H1 (cell line): ENCODE data around the gene LRBA. TPM values are rescaled to one million over a fixed set of nuclear protein-coding genes. Genes with fewer than 3 reads are reported as not detected.

Experiments
- CTCF ChIA-PET: fragments of 300-600 bp; sonication (Branson Sonifier 250); formaldehyde crosslinking; loops from one replicate; lab custom pipeline; 2021; ENCODE audit not compliant: partially characterized antibody; lab: Charles Lee
- POLR2A ChIA-PET: fragments of 300-600 bp; sonication (Branson Sonifier 250); formaldehyde crosslinking; loops from one replicate; lab custom pipeline; 2021; ENCODE audit warnings: inconsistent platforms; ENCODE audit not compliant: partially characterized antibody; lab: Charles Lee
- DNase-seq, 2 experiments: peaks; one replicate each; pipeline versions ENCODE4 v3.0.0 to v3.0.0-alpha.2; 2010 to 2022; ENCODE audit warnings: low spot score in 2 of 2, low read depth in 1 of 2, mixed read lengths in 1 of 2
- FAIRE-seq: peaks from 2 replicates; lab custom pipeline; 2011; peaks lifted over from hg19 to GRCh38; lab: Jason Lieb, UNC
- H2AFZ ChIP-seq: 2 replicates; pipeline ENCODE4 v1.8.1; 2012; ENCODE audit warnings: low read length, inconsistent platforms
- H2AK5ac ChIP-seq: 2 replicates; pipeline ENCODE4 v1.6.1; 2013; ENCODE audit warnings: low read depth, low read length
- H2BK120ac ChIP-seq: replicated peaks from 2 replicates; pipeline ENCODE3; 2013; ENCODE audit warnings: low read depth, low read length, inconsistent platforms
- H2BK12ac ChIP-seq: 2 replicates; pipeline ENCODE4 v1.6.1; 2013; ENCODE audit warnings: low read depth, low read length
- H2BK15ac ChIP-seq: 2 replicates; pipeline ENCODE4 v1.6.1; 2013; ENCODE audit warnings: low read length
- H2BK20ac ChIP-seq: 2 replicates; pipeline ENCODE4 v1.6.1; 2013; ENCODE audit warnings: low read length
- H2BK5ac ChIP-seq: 2 replicates; pipeline ENCODE4 v1.6.1; 2013; ENCODE audit warnings: low read depth, low read length
- H3K14ac ChIP-seq: 2 replicates; pipeline ENCODE4 v1.6.1; 2013; ENCODE audit warnings: inconsistent platforms; ENCODE audit not compliant: insufficient read length
- H3K18ac ChIP-seq: 2 replicates; pipeline ENCODE4 v1.6.1; 2013; ENCODE audit warnings: low read length; ENCODE audit errors: extremely low read depth
- H3K23ac ChIP-seq: 2 replicates; pipeline ENCODE4 v1.6.1; 2013; ENCODE audit warnings: inconsistent platforms; ENCODE audit not compliant: insufficient read length
- H3K23me2 ChIP-seq: 2 replicates; pipeline ENCODE4 v1.6.1; 2013; ENCODE audit warnings: low read depth, low read length
- H3K27ac ChIP-seq: 2 replicates; pipeline ENCODE4 v1.6.1; 2011; ENCODE audit warnings: low read depth, low read length, inconsistent platforms
- H3K27me3 ChIP-seq, 4 experiments: replicated peaks in 1 of 4; 1 replicate in 1 of 4; 2 replicates in 3 of 4; pipeline versions ENCODE4 v1.6.1 to v1.8.1; 2011 to 2013; ENCODE audit warnings: low read length in 3 of 4, mild to moderate bottlenecking in 3 of 4, inconsistent platforms in 2 of 4, mixed read lengths in 2 of 4, moderate library complexity in 1 of 4; ENCODE audit not compliant: control insufficient read depth in 3 of 4, insufficient read depth in 3 of 4; ENCODE audit errors: extremely low read depth in 1 of 4
- H3K36me3 ChIP-seq, 4 experiments: 2 replicates each; pipeline versions ENCODE4 v1.6.1 to v1.8.1; 2011 to 2013; ENCODE audit warnings: mild to moderate bottlenecking in 4 of 4, low read length in 3 of 4, moderate library complexity in 2 of 4, control low read depth in 1 of 4, inconsistent platforms in 1 of 4; ENCODE audit not compliant: insufficient read depth in 4 of 4, control insufficient read depth in 2 of 4
- H3K4ac ChIP-seq: replicated peaks from 2 replicates; pipeline ENCODE3; 2013; ENCODE audit warnings: low read length, low read depth, mixed read lengths, inconsistent platforms; ENCODE audit not compliant: insufficient read length
- H3K4me1 ChIP-seq, 4 experiments: replicated peaks in 1 of 4; 1 replicate in 1 of 4; 2 replicates in 3 of 4; pipeline versions ENCODE4 v1.6.1 to v1.8.1; 2011 to 2013; ENCODE audit warnings: low read length in 3 of 4, inconsistent platforms in 2 of 4, mixed read lengths in 1 of 4; ENCODE audit not compliant: insufficient read depth in 4 of 4, control insufficient read depth in 3 of 4
- H3K4me2 ChIP-seq, 2 experiments: 2 replicates each; pipeline versions ENCODE4 v1.6.1 to v1.8.1; 2011 to 2013; ENCODE audit warnings: low read depth in 2 of 2, low read length in 2 of 2, control low read depth in 1 of 2, inconsistent platforms in 1 of 2, mild to moderate bottlenecking in 1 of 2; ENCODE audit not compliant: insufficient read depth in 1 of 2
- H3K4me3 ChIP-seq, 4 experiments: fragments of 200-600, 300-600 bp in 1 of 4; sonication (generic), shearing (Covaris generic), sonication (Bioruptor Twin) in 1 of 4; 2 replicates each; pipeline versions ENCODE4 v1.5.1 to v1.8.1; 2011 to 2016; ENCODE audit warnings: low read length in 4 of 4, low read depth in 3 of 4, control low read depth in 2 of 4, inconsistent platforms in 2 of 4, mild to moderate bottlenecking in 2 of 4, mixed read lengths in 1 of 4, moderate library complexity in 1 of 4; ENCODE audit not compliant: insufficient read depth in 2 of 4; ENCODE audit errors: extremely low read depth in 1 of 4
- H3K56ac ChIP-seq: replicated peaks from 2 replicates; pipeline ENCODE3; 2013; ENCODE audit warnings: low read depth, mild to moderate bottlenecking, mixed read lengths, low read length, inconsistent platforms; ENCODE audit not compliant: insufficient read length
- H3K79me1 ChIP-seq: 2 replicates; pipeline ENCODE4 v1.6.1; 2013; ENCODE audit warnings: low read depth, low read length, control low read depth
- H3K79me2 ChIP-seq, 2 experiments: 2 replicates each; pipeline versions ENCODE4 v1.6.1 to v1.8.1; 2012 to 2013; ENCODE audit warnings: low read length in 2 of 2, mild to moderate bottlenecking in 2 of 2, inconsistent platforms in 1 of 2; ENCODE audit not compliant: insufficient read depth in 2 of 2, control insufficient read depth in 1 of 2
- H3K9ac ChIP-seq, 4 experiments: replicated peaks in 1 of 4; 1 replicate in 1 of 4; 2 replicates in 3 of 4; pipeline versions ENCODE4 v1.6.1 to v1.8.1; 2011 to 2013; ENCODE audit warnings: low read depth in 3 of 4, low read length in 3 of 4, control low read depth in 2 of 4, mild to moderate bottlenecking in 2 of 4, moderate library complexity in 2 of 4, inconsistent platforms in 1 of 4; ENCODE audit errors: extremely low read depth in 1 of 4
- H3K9me3 ChIP-seq, 2 experiments: 2 replicates each; pipeline versions ENCODE4 v1.6.1 to v1.8.1; 2012 to 2013; ENCODE audit warnings: mild to moderate bottlenecking in 2 of 2, moderate library complexity in 2 of 2, control low read depth in 1 of 2, inconsistent platforms in 1 of 2, low read depth in 1 of 2, low read length in 1 of 2, mixed read lengths in 1 of 2; ENCODE audit not compliant: insufficient read depth in 2 of 2
- H4K20me1 ChIP-seq, 2 experiments: replicated peaks in 1 of 2; 2 replicates each; pipeline versions ENCODE3 to v1.8.1; 2011 to 2013; ENCODE audit warnings: inconsistent platforms in 2 of 2, low read length in 2 of 2, mild to moderate bottlenecking in 1 of 2; ENCODE audit not compliant: insufficient read depth in 2 of 2, control insufficient read depth in 1 of 2
- H4K5ac ChIP-seq: 2 replicates; pipeline ENCODE4 v1.6.1; 2013; ENCODE audit warnings: low read length, low read depth, mixed read lengths, inconsistent platforms; ENCODE audit not compliant: insufficient read length
- H4K8ac ChIP-seq: 2 replicates; pipeline ENCODE4 v1.8.0; 2013; ENCODE audit warnings: mild to moderate bottlenecking, moderate library complexity, low read length, inconsistent platforms; ENCODE audit not compliant: insufficient read depth; ENCODE audit errors: extremely low read depth
- H4K91ac ChIP-seq: replicated peaks from 2 replicates; pipeline ENCODE3; 2013; ENCODE audit warnings: low read length, mixed read lengths, inconsistent platforms; ENCODE audit not compliant: insufficient read length
- JUND ChIP-seq: IDR thresholded peaks from 2 replicates; pipeline ENCODE4 v1.6.1; 2011; ENCODE audit warnings: mild to moderate bottlenecking, improper control_type of control experiment, low read length
- SP2 ChIP-seq: IDR thresholded peaks from 2 replicates; pipeline ENCODE4 v1.6.1; 2012; ENCODE audit warnings: mild to moderate bottlenecking, low read length, inconsistent platforms
- WGBS, 2 experiments: shearing (Covaris generic) in 1 of 2; methylation state at CpG; one replicate each; pipeline versions ENCODE4 v1.1.6 to v1.1.7; 2013 to 2015; ENCODE audit warnings: low lambda C conversion rate in 2 of 2, mixed read lengths in 2 of 2, inconsistent platforms in 1 of 2, low coverage in 1 of 2, missing lambda C conversion rate in 1 of 2; ENCODE audit not compliant: insufficient replicate concordance in 2 of 2, insufficient coverage in 1 of 2, insufficient read length in 1 of 2; ENCODE audit errors: extremely low coverage in 1 of 2, missing lambda C conversion rate in 1 of 2; 5-methylcytosine and 5-hydroxymethylcytosine counted together
- polyA plus RNA-seq, 7 experiments: library from polyadenylated mRNA; depleted of rRNA in 3 of 7; stranded (reverse) in 5 of 7; unstranded in 2 of 7; fragments of >200 nt in 5 of 7; fragments of 200-250 nt in 2 of 7; gene quantifications; 1 replicate in 5 of 7; 2 replicates in 1 of 7; 4 replicates in 1 of 7; pipeline versions ENCODE4 v1.2.1 to v1.2.3, GENCODE V29; 2011 to 2013; ENCODE audit warnings: missing spikeins in 2 of 7, mixed read lengths in 2 of 7
- total RNA-seq: library from RNA; stranded (reverse); fragmentation: NEBNext Ultra II Directional; extraction: Animal tissue kit (Norgen Biotek cat#: 25700); gene quantifications from 2 replicates; pipeline ENCODE4 v1.2.1, GENCODE V29; 2021

LRBA gene
- total and polyA plus RNA-seq, 2 of the 8 experiments (the other 6 are each of a cell fraction or from before 2014, with no cell fraction given) = 54.6 to 83.2 TPM

- Histone ChIP-seq H3K4me2 (no peak overlapping the region), H2BK120ac (no peak overlapping the region), H4K8ac (no peak overlapping the region), H3K9me3 (no peaks in the 10 kb centered on the region), H3K36me3 (peaks cover 0 to 49% (median 12%) of the 10 kb centered on the region in 4 experiments; a peak in 4 of 8 replicates), H2BK12ac (no peak overlapping the region), H2AFZ (no peak overlapping the region), H3K23me2 (no peaks in the 10 kb centered on the region), H2BK20ac (no peak overlapping the region), H3K27me3 (no peaks in the 10 kb centered on the region), H2BK15ac (no peak overlapping the region), H3K4ac (no peak overlapping the region), H3K9ac (no peak overlapping the region), H3K79me1 (no peaks in the 10 kb centered on the region), H2AK5ac (no peak overlapping the region), H4K91ac (no peak overlapping the region), H3K23ac (no peak overlapping the region), H3K4me1 (no peaks in the 10 kb centered on the region), H3K56ac (no peak overlapping the region), H3K4me3 (no peak overlapping the region), H4K5ac (no peak overlapping the region), H3K79me2 (no peaks in the 10 kb centered on the region), H3K27ac (no peak overlapping the region), H3K14ac (no peak overlapping the region), H2BK5ac (no peak overlapping the region), H3K18ac (no peak overlapping the region), H4K20me1 (no peaks in the 10 kb centered on the region)
- DNase-seq = no peak
- FAIRE-seq = no peak
- WGBS, 2 experiments = 93% methylated on average over 1 of the region's 1 CpG; no CpG with 5 or more reads in 1 of the 2 experiments
- ChIA-PET POLR2A (no interaction called here), CTCF (no interaction called here)
- TF ChIP-seq JUND = 0 out of 2 replicates have a peak, but pooled peaks have one; percentile 52
- TF ChIP-seq SP2 = no peak
Observed at GRCh38 chr4:150849016-150849415, 166.1 kb downstream of the LRBA start.
